Choroid plexus epithelial cell (primary cell): ENCODE measurements around the gene TAS2R5.
"Not testable (repeated sequence)": the region's sequence is repeated elsewhere in the genome, so short reads cannot be mapped to it uniquely, and the experiment has no call there.

Source experiments
- DNase-seq: peaks from one replicate; pipeline ENCODE4 v3.0.0-alpha.2; 2010; ENCODE audit warnings: low read depth
- H3K4me3 ChIP-seq: 2 replicates; pipeline ENCODE4 v1.5.1; 2011; ENCODE audit warnings: low read depth, mild to moderate bottlenecking, control low read depth, low read length, moderate library complexity
- CTCF ChIP-seq: conservative IDR thresholded peaks from 2 replicates; pipeline ENCODE4 v1.5.1; 2011; ENCODE audit warnings: low read depth, mild to moderate bottlenecking, control low read depth, inconsistent platforms, low read length, moderate library complexity

Gene TAS2R5

GRCh38 chr7:141789917-141790316 lies at the start of gene TAS2R5:
Gene TAS2R5, plus strand, starts transcription at chr7:141790217. Its CDS starts 145 bp downstream, at chr7:141790362.
- no peak within 1 kb of the TSS for H3K4me3 ChIP-seq
- no peak for TF ChIP-seq CTCF
- DNase-seq = no peak

GRCh38 chr7:141742229-141742628 lies 47.8 kb upstream of the TAS2R5 start:
- DNase-seq = peak; percentile 2
- no peak for TF ChIP-seq CTCF

GRCh38 chr7:141744131-141744530 lies 45.9 kb upstream of the TAS2R5 start:
- no peak for TF ChIP-seq CTCF
- no peak overlapping the region for H3K4me3 ChIP-seq
- DNase-seq = no peak

More at GRCh38 chr7:141742229-141742628, 47.8 kb upstream of the TAS2R5 start:
- no peak overlapping the region for H3K4me3 ChIP-seq

- no peak overlapping the region for H3K4me3 ChIP-seq
- TF ChIP-seq CTCF = no peak
- DNase-seq = peak; percentile 44
These were observed 41.6 kb upstream of the TAS2R5 start for GRCh38 chr7:141748396-141748795.

GRCh38 chr7:141751904-141752303 lies 38.1 kb upstream of the TAS2R5 start:
- peak; percentile 19 for DNase-seq
- not testable (repeated sequence) for H3K4me3 ChIP-seq

GRCh38 chr7:141752634-141753033 lies 37.4 kb upstream of the TAS2R5 start:
- H3K4me3 ChIP-seq = no peak overlapping the region
- TF ChIP-seq CTCF = peak; percentile 42
- DNase-seq = no peak

- peak; percentile 46 for DNase-seq
- peak; percentile 62 for TF ChIP-seq CTCF
- H3K4me3 ChIP-seq = no peak overlapping the region
These were observed 35.1 kb upstream of the TAS2R5 start for GRCh38 chr7:141754939-141755338.

GRCh38 chr7:141763797-141764196 lies 26.2 kb upstream of the TAS2R5 start, which contains the start of gene TAS2R3:
Gene TAS2R3, plus strand, starts transcription at chr7:141764097. Its CDS starts 62 bp downstream, at chr7:141764159.
- no peak for DNase-seq
- no peak for TF ChIP-seq CTCF
- no peak within 1 kb of the TSS for H3K4me3 ChIP-seq

- H3K4me3 ChIP-seq, DNase-seq: not testable (repeated sequence)
These were observed 19.9 kb upstream of the TAS2R5 start for GRCh38 chr7:141770083-141770583.
